Lung (tissue), 12 donors: ENCODE results near the gene ADD2. TPM values are rescaled to one million over a fixed set of nuclear protein-coding genes. Genes with fewer than 3 reads are reported as not detected.

Experiments used
- ATAC-seq: fragments of 200-7000 bp; cut with Tn5 transposase; one replicate; pipeline ENCODE4 v1.9.1; 2020; ENCODE audit warnings: moderate number of reproducible peaks; ENCODE audit not compliant: insufficient read depth, low FRiP score
- DNase-seq, 3 donors: peaks; one replicate each; pipeline ENCODE4 v3.0.0-alpha.2; 2013 to 2017
- H3K27ac ChIP-seq, 2 donors: one replicate each; pipeline ENCODE4 v1.5.1; 2013; ENCODE audit warnings: mild to moderate bottlenecking in 2 of 2, moderate library complexity in 2 of 2, control low read depth in 1 of 2, inconsistent platforms in 1 of 2, low read depth in 1 of 2, low read length in 1 of 2
- H3K27me3 ChIP-seq, 3 donors: one replicate each; pipeline ENCODE4 v1.5.1; 2013; ENCODE audit warnings: low read length in 2 of 3; ENCODE audit not compliant: control insufficient read depth in 3 of 3, insufficient read depth in 3 of 3
- H3K36me3 ChIP-seq, 4 donors: one replicate each; pipeline ENCODE4 v1.5.1; 2013; ENCODE audit warnings: low read length in 4 of 4, mild to moderate bottlenecking in 1 of 4, moderate library complexity in 1 of 4; ENCODE audit not compliant: control insufficient read depth in 4 of 4, insufficient read depth in 4 of 4
- H3K4me1 ChIP-seq, 5 donors: one replicate each; pipeline ENCODE4 v1.5.1; 2013; ENCODE audit warnings: low read length in 5 of 5, mild to moderate bottlenecking in 2 of 5, moderate library complexity in 1 of 5; ENCODE audit not compliant: control insufficient read depth in 5 of 5, insufficient read depth in 5 of 5
- H3K4me3 ChIP-seq: one replicate; pipeline ENCODE4 v1.5.1; 2013; ENCODE audit warnings: mild to moderate bottlenecking, control low read depth, moderate library complexity
- H3K9ac ChIP-seq, 2 donors: one replicate each; pipeline ENCODE4 v1.5.1; 2013; ENCODE audit warnings: low read length in 2 of 2, control low read depth in 1 of 2; ENCODE audit not compliant: insufficient read depth in 1 of 2
- H3K9me3 ChIP-seq, 4 donors: one replicate each; pipeline ENCODE4 v1.5.1; 2013; ENCODE audit warnings: low read length in 3 of 4, mild to moderate bottlenecking in 1 of 4, moderate library complexity in 1 of 4; ENCODE audit not compliant: control insufficient read depth in 4 of 4, insufficient read depth in 3 of 4
- CTCF ChIP-seq: IDR thresholded peaks from 2 replicates; pipeline ENCODE4 v1.5.1; 2012; ENCODE audit warnings: mild to moderate bottlenecking; ENCODE audit errors: control extremely low read depth, extremely low read depth
- WGBS, 2 donors: extraction: QIAGEN DNeasy Blood & Tissue Kit; methylation state at CpG; one replicate each; pipeline ENCODE4 v1.1.7; 2013; 5-methylcytosine and 5-hydroxymethylcytosine counted together
- polyA plus RNA-seq, 2 donors: library from polyadenylated mRNA; stranded (reverse); fragments of 200-250 nt; gene quantifications; one replicate each; pipeline ENCODE4 v1.2.1, GENCODE V29; 2013
- total RNA-seq, 2 donors: library from RNA; depleted of rRNA in 1 of 2; stranded (reverse); fragments of >200 nt in 1 of 2; gene quantifications; one replicate each; pipeline ENCODE4 v1.2.1, GENCODE V29; 2014 to 2021
- donor health status: control.
- donor health status: control.
- donor health status: Bipolar disorder and iron deficiency.
- donor health status: healthy.
- donor health status: DM: yes; HTN: yes; CAD: no.

ADD2 gene
- total and polyA plus RNA-seq, 4 donors: 0.35 to 5.9 (median 1.8) TPM

- WGBS, 2 donors: 62 to 76% methylated on average over 4 of the region's 4 CpGs
- H3K9me3 ChIP-seq: peaks cover 0 to 3% (median 0%) of the 10 kb centered on the region in 4 donors
- no peaks in the 10 kb centered on the region for H3K4me1 ChIP-seq
- H3K27me3 ChIP-seq: peaks cover 0 to 5% (median 2%) of the 10 kb centered on the region in 3 donors
- no peak for TF ChIP-seq CTCF
- H3K9ac ChIP-seq: no peak overlapping the region
- ATAC-seq (no peak), DNase-seq (no peak)
- H3K27ac ChIP-seq: no peak overlapping the region
- no peaks in the 10 kb centered on the region for H3K36me3 ChIP-seq
- H3K4me3 ChIP-seq: no peak overlapping the region
Measured at GRCh38 chr2:70639841-70640436, 128.1 kb downstream of the ADD2 start.

- Histone ChIP-seq H3K27ac (no peak overlapping the region), H3K27me3 (peaks cover 0 to 5% (median 2%) of the 10 kb centered on the region in 3 donors), H3K4me3 (no peak overlapping the region), H3K36me3 (no peaks in the 10 kb centered on the region), H3K9me3 (peaks cover 0 to 7% (median 0%) of the 10 kb centered on the region in 4 donors), H3K4me1 (no peaks in the 10 kb centered on the region), H3K9ac (no peak overlapping the region)
- ATAC-seq: no peak
- 54 to 55% methylated on average over 2 of the region's 2 CpGs for WGBS, 2 donors
- no peak for DNase-seq
- TF ChIP-seq CTCF: no peak
Measured at GRCh38 chr2:70638561-70638960, 129.4 kb downstream of the ADD2 start.

- DNase-seq: no peak
- Histone ChIP-seq H3K4me1 (no peaks in the 10 kb centered on the region), H3K4me3 (no peak overlapping the region), H3K9me3 (peaks cover 0 to 7% (median 0%) of the 10 kb centered on the region in 4 donors), H3K27ac (no peak overlapping the region), H3K9ac (no peak overlapping the region), H3K36me3 (no peaks in the 10 kb centered on the region), H3K27me3 (peaks cover 0 to 5% (median 0%) of the 10 kb centered on the region in 3 donors)
- no peak for ATAC-seq
- no peak for TF ChIP-seq CTCF
- 41 to 85% methylated on average over 1 of the region's 1 CpG for WGBS, 2 donors
Measured at GRCh38 chr2:70633508-70633907, 134.5 kb downstream of the ADD2 start.

GRCh38 chr2:70632966-70633365 is 135.0 kb downstream of the ADD2 start:
- H3K4me3 ChIP-seq: no peak overlapping the region
- no peak for TF ChIP-seq CTCF
- WGBS, 2 donors: 76 to 86% methylated on average over 1 of the region's 1 CpG

More at GRCh38 chr2:70632966-70633365, 135.0 kb downstream of the ADD2 start:
- Histone ChIP-seq H3K9ac (no peak overlapping the region), H3K9me3 (peaks cover 0 to 7% (median 0%) of the 10 kb centered on the region in 4 donors), H3K27me3 (peaks cover 0 to 5% (median 0%) of the 10 kb centered on the region in 3 donors), H3K27ac (no peak overlapping the region), H3K36me3 (no peaks in the 10 kb centered on the region), H3K4me1 (peaks cover 0 to 5% (median 0%) of the 10 kb centered on the region in 5 donors)
- ATAC-seq (no peak), DNase-seq (no peak)
